ENCODE results near the gene PHF20.
A peak's percentile ranks its signal among the peaks of the same experiment; 100 is the strongest.
"Not testable (repeated sequence)": the region's sequence is repeated elsewhere in the genome, so short reads cannot be mapped to it uniquely, and the experiment has no call there.

The PHF20 gene

DNA sequence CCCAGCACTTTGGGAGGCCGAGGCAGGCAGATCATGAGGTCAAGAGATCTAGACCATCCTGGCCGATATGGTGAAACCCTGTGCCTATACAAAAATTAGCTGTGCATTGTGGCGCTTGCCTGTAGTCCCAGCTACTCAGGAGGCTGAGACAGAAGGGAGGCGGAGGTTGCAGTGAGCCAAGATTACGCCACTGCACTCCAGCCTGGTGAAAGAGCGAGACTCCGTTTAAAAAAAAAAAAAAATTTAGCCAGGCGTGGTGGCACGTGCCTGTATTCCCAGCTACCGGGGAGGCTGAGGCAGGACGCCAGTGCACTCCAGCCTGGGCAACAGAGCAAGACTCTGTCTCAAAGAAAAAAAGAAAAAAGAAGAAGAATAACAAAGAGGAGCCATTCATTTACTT, 10.3 kb upstream of the PHF20 start:
- not testable (repeated sequence) for H3K4me1 Mint-ChIP-seq (ENCODE audit: low read depth); H3K9me3 Mint-ChIP-seq; H3K27ac Mint-ChIP-seq; H3K27me3 Mint-ChIP-seq; H3K4me3 Mint-ChIP-seq; H3K36me3 Mint-ChIP-seq (ENCODE audit: low read depth)

DNA sequence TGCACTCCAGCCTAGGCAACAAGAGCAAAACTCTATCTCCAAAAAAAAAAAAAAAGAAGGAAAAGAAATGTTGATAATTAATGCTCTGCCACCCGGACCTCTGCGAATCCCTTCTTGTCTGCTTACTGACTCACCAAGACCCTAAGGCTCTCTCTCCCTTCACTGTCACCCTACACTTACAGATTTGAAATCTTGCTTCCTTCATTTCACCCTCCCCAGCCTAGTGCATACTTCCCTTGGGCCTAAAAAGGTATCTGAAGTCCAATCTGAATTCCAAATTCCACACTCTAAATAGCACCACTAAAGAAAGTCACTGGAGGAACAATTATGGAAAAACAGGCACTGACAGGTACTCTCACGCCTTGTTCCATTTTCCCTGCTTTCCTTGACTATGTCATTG, 9.4 kb upstream of the PHF20 start:
- no peaks in the 10 kb centered on the region for H3K36me3 Mint-ChIP-seq (ENCODE audit: low read depth)
- no peaks in the 10 kb centered on the region for H3K27me3 Mint-ChIP-seq
- peaks cover 13% of the 10 kb centered on the region for H3K4me1 Mint-ChIP-seq (ENCODE audit: low read depth)
- H3K27ac Mint-ChIP-seq: no peak overlapping the region
- no peaks in the 10 kb centered on the region for H3K9me3 Mint-ChIP-seq
- no peak overlapping the region for H3K4me3 Mint-ChIP-seq

DNA sequence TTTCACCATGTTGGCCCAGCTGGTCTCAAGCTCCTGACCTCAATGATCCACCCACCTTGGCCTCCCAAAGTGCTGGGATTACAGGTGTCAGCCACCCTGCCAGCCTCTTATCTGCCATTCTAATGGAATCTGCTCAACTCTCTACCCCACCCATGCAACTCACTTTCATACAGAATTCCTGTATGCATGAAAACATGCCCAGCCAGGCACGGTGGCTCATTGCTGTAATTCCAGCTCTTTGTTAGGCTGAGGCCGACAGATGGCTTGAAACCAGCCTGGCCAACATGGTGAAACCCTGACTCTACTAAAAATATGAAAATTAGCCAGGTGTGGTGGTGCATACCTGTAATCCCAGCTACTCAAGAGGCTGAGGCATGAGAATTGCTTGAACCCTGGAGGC, 6.9 kb upstream of the PHF20 start:
- not testable (repeated sequence) for H3K36me3 Mint-ChIP-seq (ENCODE audit: low read depth); H3K4me3 Mint-ChIP-seq; H3K27ac Mint-ChIP-seq; H3K9me3 Mint-ChIP-seq; H3K27me3 Mint-ChIP-seq
- H3K4me1 Mint-ChIP-seq (ENCODE audit: low read depth): peaks cover 35% of the 10 kb centered on the region

- Mint-ChIP-seq H3K27ac (peak overlapping the region; percentile 99), H3K4me1 (ENCODE audit: low read depth) (peaks cover 47% of the 10 kb centered on the region), H3K27me3 (no peaks in the 10 kb centered on the region), H3K36me3 (ENCODE audit: low read depth) (no peaks in the 10 kb centered on the region), H3K9me3 (peaks cover 7% of the 10 kb centered on the region), H3K4me3 (no peak overlapping the region)
Observed at GRCh38 chr20:35766843-35767242, 5.0 kb upstream of the PHF20 start.

DNA sequence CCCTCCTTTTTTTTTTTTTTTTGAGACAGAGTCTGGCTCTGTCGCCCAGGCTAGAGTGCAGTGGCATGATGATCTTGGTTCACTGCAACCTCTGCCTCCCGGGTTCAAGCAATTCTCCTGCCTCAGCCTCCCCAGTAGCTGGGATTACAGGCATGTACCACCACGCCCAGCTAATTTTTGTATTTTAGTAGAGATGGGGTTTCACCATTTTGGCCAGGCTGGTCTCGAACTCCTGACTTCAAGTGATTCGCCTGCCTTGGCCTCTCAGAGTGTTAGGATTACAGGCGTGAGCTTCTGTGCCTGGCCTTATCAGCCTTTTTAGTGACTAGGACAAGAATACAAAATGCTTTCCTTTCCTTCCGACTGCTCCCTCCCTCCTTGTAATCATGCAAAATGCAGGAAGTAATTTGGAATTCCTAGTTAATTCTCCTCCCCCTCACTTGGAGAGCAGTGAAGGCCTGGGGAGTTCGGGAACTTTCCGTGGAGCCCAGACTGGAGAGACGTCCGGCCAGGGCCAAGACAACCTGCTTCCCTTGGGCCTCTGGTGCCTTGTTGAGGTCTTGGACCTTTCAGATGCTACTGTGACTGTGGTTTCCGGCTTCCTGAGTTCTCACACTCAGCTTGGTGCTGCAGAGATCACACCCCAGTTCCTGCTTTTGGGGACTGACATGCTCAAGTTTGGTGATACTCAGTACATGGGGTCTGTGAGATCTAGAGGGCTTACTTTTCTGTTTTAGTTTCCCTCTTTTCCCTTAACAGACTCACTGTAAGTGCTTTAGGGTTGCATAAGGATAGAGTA, 3.9 kb upstream of the PHF20 start:
- Mint-ChIP-seq H3K27me3 (no peaks in the 10 kb centered on the region), H3K4me3 (peak overlapping the region; percentile 79), H3K9me3 (peaks cover 7% of the 10 kb centered on the region), H3K36me3 (ENCODE audit: low read depth) (no peaks in the 10 kb centered on the region), H3K27ac (peak overlapping the region; percentile 99), H3K4me1 (ENCODE audit: low read depth) (peaks cover 48% of the 10 kb centered on the region)

DNA sequence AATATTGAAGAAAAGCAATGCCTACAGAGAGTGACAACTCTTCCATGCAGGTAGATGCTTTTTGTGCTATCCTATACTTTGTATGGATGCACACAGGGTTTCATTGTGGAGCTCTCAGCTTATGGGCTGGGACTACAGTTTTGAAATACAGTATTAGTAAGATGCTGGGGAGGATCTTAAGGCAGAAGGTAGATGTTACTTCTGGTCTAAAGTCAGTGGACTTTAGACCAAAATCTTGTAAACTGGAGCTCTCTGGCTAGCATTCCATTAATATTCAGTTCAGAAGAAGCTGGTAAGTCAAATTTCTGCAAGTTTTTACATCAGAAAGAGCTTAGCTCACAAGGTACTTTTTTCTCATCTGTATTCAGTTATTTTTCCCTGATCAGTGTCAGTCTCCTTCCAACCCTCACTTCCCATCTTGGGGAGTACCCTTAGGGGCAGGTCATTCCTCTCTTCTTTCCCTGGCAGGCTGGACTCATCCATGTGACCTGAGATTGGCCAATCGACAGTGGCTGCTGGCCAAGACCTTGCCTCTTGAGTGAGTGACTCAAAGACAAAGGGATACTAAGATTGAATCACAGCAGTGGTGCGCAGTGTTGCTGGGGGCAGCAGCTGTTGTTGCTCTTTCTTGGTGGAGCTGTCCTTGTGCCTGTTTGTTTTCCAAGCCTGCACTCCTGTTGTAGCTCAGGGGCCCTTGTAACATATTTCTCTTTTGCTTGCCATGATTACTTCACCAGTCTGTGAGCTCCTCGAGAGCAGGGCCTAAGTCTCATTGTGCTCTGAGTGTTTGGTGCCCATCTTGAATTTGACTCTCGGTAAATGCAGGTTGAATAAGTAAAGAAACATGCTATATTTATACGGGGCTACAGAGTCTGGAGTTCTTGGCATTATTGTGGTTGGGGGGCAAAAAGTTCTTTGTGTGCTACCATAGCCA, 2.8 kb upstream of the PHF20 start:
- Mint-ChIP-seq H3K4me1 (ENCODE audit: low read depth) (peaks cover 59% of the 10 kb centered on the region), H3K36me3 (ENCODE audit: low read depth) (peaks cover 6% of the 10 kb centered on the region), H3K27me3 (no peaks in the 10 kb centered on the region), H3K9me3 (peaks cover 7% of the 10 kb centered on the region), H3K27ac (peak overlapping the region; percentile 99), H3K4me3 (peak overlapping the region; percentile 79)

GRCh38 chr20:35771367-35771688, 487 bp upstream of the PHF20 start:
- peak overlapping the region; percentile 51 for H3K4me3 Mint-ChIP-seq
- peaks cover 75% of the 10 kb centered on the region for H3K4me1 Mint-ChIP-seq (ENCODE audit: low read depth)
- H3K27ac Mint-ChIP-seq: peak overlapping the region; percentile 81
- no peaks in the 10 kb centered on the region for H3K27me3 Mint-ChIP-seq
- H3K36me3 Mint-ChIP-seq (ENCODE audit: low read depth): peaks cover 22% of the 10 kb centered on the region
- peaks cover 7% of the 10 kb centered on the region for H3K9me3 Mint-ChIP-seq

DNA sequence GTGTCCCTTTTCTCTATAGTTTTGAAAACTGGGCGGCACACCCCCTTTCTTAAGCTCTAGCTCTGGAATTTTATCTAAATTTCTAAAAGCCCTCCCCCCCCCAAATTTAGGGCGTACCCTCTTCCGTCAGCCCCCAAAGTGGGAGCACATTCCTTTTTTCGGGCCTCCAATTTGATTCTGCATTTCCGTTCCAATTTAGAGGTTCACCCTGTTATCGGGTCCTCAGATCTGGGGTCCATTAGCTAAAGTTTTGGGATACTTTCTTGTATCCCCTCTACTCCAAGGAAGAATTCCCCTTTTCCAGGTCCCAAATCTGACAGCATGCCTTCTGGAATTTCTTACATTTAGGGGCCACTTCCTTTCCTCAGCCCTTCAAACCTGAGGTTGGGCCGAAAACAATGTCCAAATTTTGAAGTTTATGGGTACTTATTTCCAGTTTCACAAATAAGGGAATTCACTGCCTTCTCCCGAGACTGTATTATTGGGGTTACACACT, 796 bp downstream of the PHF20 start:
- Mint-ChIP-seq H3K9me3 (peaks cover 7% of the 10 kb centered on the region), H3K4me3 (peak overlapping the region; percentile 85), H3K36me3 (ENCODE audit: low read depth) (peaks cover 29% of the 10 kb centered on the region), H3K27ac (peak overlapping the region; percentile 88), H3K4me1 (ENCODE audit: low read depth) (peaks cover 79% of the 10 kb centered on the region), H3K27me3 (no peaks in the 10 kb centered on the region)

- H3K36me3 Mint-ChIP-seq (ENCODE audit: low read depth): peaks cover 29% of the 10 kb centered on the region
Observed at GRCh38 chr20:35773154-35773751, 1.4 kb downstream of the PHF20 start.

GRCh38 chr20:35774391-35774790, 2.6 kb downstream of the PHF20 start:
- peak overlapping the region; percentile 88 for H3K27ac Mint-ChIP-seq
- H3K9me3 Mint-ChIP-seq: peaks cover 7% of the 10 kb centered on the region
- peaks cover 37% of the 10 kb centered on the region for H3K36me3 Mint-ChIP-seq (ENCODE audit: low read depth)
- H3K27me3 Mint-ChIP-seq: no peaks in the 10 kb centered on the region
- H3K4me1 Mint-ChIP-seq (ENCODE audit: low read depth): peaks cover 72% of the 10 kb centered on the region
- peak overlapping the region; percentile 85 for H3K4me3 Mint-ChIP-seq

More at GRCh38 chr20:35773154-35773751, 1.4 kb downstream of the PHF20 start:
- Mint-ChIP-seq H3K9me3 (peaks cover 7% of the 10 kb centered on the region), H3K27ac (peak overlapping the region; percentile 88), H3K4me3 (peak overlapping the region; percentile 85), H3K4me1 (ENCODE audit: low read depth) (peaks cover 77% of the 10 kb centered on the region), H3K27me3 (no peaks in the 10 kb centered on the region)

DNA sequence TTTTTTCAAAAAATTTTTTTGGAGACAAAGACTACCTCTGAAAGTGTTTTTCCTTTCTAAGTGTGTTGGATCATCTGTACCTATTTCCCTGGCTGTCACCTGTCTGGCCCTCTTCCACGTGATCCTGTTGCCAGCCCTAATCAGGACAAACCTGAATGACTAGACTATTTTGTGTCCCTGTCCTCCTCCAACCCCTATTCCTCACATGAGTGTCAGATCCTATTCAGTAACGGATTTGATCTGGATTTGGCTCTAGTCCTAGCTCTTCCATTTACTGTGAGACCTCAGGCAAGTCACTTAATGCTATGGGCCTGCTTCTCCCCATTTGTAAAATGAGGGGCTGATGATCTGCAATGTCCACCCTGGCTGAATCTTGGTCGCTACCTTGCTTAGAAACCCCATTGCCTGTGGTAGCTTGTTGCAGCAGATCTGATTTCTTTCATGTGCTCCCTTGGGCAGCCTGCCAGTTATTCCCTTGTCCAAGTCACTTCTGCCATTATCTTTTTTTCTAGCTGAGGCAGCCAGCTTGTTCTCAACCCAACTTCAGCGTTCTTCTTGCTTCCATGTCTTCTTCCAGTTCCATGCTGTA, 4.8 kb downstream of the PHF20 start:
- Mint-ChIP-seq H3K36me3 (ENCODE audit: low read depth) (peaks cover 50% of the 10 kb centered on the region), H3K4me1 (ENCODE audit: low read depth) (peaks cover 64% of the 10 kb centered on the region), H3K4me3 (peak overlapping the region; percentile 10)

DNA sequence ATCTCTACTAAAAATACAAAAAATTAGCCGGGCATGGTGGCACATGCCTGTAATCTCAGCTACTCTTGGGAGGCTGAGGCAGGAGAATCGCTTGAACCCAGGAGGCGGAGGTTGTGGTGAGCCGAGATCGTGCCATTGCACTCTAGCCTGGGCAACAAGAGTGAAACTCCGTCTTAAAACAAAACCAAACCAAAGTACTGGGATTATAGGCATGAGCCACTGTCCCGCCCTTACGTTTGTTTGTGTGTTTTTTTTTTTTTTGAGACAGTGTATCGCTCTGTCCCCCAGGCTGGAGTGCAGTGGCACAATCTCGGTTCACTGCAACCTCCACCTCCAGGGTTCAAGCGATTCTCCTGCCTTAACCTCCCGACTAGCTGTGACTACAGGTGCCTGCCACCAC, 12.0 kb downstream of the PHF20 start:
- H3K27ac Mint-ChIP-seq, H3K27me3 Mint-ChIP-seq, H3K9me3 Mint-ChIP-seq, H3K4me3 Mint-ChIP-seq: not testable (repeated sequence)
- H3K4me1 Mint-ChIP-seq (ENCODE audit: low read depth): peaks cover 11% of the 10 kb centered on the region
- H3K36me3 Mint-ChIP-seq (ENCODE audit: low read depth): peaks cover 38% of the 10 kb centered on the region

More for the DNA sequence above, 4.8 kb downstream of the PHF20 start:
- Mint-ChIP-seq H3K27ac (peak overlapping the region; percentile 70), H3K27me3 (no peaks in the 10 kb centered on the region), H3K9me3 (no peaks in the 10 kb centered on the region)

DNA sequence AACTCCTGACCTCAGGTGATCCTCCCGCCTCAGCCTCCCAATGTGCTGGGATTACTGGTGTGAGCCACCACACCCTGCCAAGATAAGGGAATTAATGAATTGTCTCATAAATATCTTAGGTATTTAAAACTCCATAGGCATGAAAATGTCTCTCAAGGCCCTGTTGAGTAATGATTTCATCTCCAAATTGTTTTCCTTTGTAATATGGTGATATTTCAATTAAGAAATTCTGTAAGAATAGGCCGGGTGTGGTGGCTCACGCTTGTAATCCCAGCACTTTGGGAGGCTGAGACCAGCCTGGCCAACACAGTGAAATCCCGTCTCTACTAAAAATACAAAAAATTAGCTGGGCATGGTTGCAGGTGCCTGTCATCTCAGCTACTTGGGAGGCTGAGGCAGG, 13.7 kb downstream of the PHF20 start:
- not testable (repeated sequence) for H3K4me3 Mint-ChIP-seq, H3K27ac Mint-ChIP-seq

GRCh38 chr20:35788796-35789195, 17.0 kb downstream of the PHF20 start:
- H3K27me3 Mint-ChIP-seq: no peaks in the 10 kb centered on the region
- H3K9me3 Mint-ChIP-seq: no peaks in the 10 kb centered on the region
- peaks cover 18% of the 10 kb centered on the region for H3K36me3 Mint-ChIP-seq (ENCODE audit: low read depth)
- H3K4me3 Mint-ChIP-seq: no peak overlapping the region
- peaks cover 10% of the 10 kb centered on the region for H3K4me1 Mint-ChIP-seq (ENCODE audit: low read depth)
- no peak overlapping the region for H3K27ac Mint-ChIP-seq

More for the DNA sequence above, 13.7 kb downstream of the PHF20 start:
- H3K27me3 Mint-ChIP-seq; H3K9me3 Mint-ChIP-seq; H3K4me1 Mint-ChIP-seq (ENCODE audit: low read depth): not testable (repeated sequence)
- peaks cover 24% of the 10 kb centered on the region for H3K36me3 Mint-ChIP-seq (ENCODE audit: low read depth)
